ENCODE measurements around the gene DNAJC12.
"Not testable (repeated sequence)": the region's sequence is repeated elsewhere in the genome, so short reads cannot be mapped to it uniquely, and the experiment has no call there.

Gene DNAJC12

DNA sequence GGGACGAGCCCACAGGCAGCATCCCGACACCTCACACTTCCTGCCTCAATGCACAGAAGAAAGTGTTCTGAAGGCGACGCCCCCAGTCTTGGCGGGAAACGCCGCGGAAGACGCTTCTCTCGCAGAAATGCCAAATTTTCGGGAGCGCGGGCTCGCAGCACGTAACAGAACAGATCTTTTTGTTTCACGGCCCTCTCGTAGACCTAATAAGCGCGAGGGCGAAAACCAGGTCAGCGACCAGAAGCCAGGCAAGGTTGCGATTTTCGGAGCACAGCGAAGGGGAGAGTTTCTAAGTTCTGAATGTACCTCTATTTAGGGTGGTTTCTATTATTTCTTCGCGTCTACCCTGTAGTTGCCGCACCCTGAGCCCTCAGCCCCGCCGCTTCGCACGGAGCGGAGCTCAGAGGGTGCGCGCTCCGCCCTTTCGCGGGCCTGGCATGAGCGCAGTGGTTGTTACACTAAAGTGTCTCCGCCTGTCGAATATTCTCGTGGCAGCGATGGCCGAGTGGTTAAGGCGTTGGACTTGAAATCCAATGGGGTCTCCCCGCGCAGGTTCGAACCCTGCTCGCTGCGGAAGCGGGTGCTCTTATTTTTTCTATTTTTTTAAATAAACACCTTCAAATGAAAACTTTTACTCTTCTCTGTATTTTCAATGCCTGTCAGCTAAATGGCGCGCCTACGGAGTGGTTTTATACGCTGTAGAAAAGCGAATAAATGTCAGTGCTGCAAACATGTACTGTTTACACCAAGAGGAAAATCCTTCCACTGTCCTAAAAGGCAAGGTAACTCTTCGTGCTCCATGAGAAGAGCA is 73.8 kb downstream of the DNAJC12 start:
- DNase-seq (ENCODE audit: low read depth, low spot score): peak; percentile 90

GRCh38 chr10:67763499-67764011 is 74.4 kb downstream of the DNAJC12 start:
- no peak for DNase-seq (ENCODE audit: low read depth, low spot score)

DNA sequence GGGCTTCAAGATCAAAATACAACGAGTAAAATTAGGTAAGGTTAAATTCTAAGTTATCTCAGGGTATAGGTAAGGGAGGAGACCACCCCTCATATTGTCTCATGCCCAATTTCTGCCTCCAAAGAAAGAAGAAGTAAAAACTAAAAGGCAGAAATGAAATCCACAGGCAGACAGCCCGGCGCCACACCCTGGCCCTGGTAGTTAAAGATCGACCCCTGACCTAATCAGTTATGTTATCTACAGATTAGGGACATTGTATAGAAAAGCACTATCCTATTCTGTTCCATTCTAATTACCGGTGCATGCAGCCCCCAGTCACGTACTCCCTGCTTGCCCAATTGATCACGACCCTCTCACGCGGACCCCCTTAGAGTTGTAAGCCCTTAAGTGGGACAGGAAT is 75.4 kb downstream of the DNAJC12 start:
- DNase-seq (ENCODE audit: low read depth, low spot score): not testable (repeated sequence)

DNA sequence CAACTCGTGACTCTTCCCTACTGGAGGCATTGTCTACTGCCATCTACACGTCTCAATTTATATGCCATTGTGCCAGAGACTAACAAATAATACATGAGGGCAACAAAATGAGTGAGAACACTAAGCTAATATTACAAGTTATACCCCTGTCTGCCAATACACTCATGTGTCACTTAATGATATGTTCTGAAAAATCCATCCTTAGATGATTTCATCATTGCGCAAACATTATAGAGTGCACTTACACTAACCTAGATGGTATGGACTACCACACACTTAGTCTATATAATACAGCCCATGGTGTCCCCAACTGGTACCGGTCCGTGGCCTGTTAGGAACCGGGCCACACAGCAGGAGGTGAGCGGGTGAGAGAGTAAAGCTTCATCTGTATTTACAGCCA is 77.7 kb downstream of the DNAJC12 start:
- DNase-seq (ENCODE audit: low read depth, low spot score): no peak

Data from smooth muscle cell of the brain vasculature (primary cell).